Cerebellar cortex (tissue), 1 donor: ENCODE measurements around the gene MSI2.

Experiments used
- DNase-seq: peaks from one replicate; pipeline ENCODE4 v3.0.0-alpha.2; 2015; ENCODE audit warnings: low spot score

The MSI2 gene

DNA sequence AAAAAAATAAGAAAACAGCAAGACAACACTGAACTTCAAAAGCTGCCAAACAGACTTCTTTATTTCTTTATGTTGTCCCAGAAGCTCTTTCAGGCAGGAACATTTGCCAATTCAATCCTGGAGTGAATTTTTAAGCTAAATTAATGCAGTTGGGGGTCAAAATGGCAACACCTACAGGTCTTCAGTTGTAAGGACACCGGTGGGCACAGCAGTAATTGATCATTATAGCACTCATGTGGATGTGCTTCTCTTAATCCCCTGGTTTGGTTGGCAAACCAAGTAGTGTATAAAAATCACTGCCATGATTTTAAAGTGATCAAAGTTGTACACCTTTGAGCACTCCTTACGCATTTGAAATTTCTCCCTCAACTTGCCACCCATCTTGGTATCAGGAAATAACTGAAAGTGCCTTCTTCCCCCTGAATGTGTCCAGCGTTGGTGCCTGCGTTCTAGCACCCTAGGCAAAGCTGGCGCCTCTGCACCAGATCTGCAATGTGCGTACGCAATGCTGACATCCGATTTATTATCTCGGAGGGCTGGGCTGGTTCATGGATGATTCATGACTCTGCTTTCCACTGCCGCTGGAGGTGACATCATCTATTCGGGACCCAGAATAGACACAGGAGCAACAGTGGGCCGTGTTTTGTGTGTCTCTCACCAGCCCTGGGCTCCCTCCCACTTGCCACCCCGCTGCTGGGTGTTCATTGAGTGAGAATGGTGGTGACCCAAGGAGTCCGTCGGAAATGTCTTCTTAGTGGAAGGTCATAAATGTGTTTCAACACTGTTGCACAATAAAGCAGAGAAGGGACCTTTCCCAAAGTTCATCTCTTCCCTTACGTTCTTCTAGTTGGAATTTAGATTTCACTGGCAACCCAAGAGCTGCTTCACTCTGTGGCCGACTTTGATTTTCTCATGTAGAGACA lies 285.4 kb downstream of the MSI2 start:
- no peak for DNase-seq

- DNase-seq: no peak
Measured at GRCh38 chr17:57542510-57542909, 286.2 kb downstream of the MSI2 start.

GRCh38 chr17:57543230-57543629 lies 286.9 kb downstream of the MSI2 start:
- no peak for DNase-seq

DNA sequence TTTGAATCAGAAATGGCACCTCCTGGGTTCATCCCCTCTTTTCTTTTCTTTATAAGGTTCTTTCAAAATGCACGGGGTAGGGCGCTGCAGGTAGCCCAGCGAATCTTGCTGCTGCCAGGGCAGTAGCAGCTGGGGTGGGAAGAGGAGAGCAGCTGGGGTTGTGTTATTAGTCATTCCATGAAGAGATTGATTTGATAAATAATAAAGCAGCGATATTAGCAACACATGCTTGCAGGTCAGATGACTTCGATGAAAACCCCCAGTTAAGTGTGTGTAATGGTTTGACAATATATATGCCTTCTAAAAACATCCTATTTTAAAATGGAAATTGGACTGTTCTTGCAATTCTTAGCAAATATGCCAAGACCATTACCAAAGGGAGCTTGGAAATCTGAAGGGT lies 288.1 kb downstream of the MSI2 start:
- no peak for DNase-seq

DNA sequence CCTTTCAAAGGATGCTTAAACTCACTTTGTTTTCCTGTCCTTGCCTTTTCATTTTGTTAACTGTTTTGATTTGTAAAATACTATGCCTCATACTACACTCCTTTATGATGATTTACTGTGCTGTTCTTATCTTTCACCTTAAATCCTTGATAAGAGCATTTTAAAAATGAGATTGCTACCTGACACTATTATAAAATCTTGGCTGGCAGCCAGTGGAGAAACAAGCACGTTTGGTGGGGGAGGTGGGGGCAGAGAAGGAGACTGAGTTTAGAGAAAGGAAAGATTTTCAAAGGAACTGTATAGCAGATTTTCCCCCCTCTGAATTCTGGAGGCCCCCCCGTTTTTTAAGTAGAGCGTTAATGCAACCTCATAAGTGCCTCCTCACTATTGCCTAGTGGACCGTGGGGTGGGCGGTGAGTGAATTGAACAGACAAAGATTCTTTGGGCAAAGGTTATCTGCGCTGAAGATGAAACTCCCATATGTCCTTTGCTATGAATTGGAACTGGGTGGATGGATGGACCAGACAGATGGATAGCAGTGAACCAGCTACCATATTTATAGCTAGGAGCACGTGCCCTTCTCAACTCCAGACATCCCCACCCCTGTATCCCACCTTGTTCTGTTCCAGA lies 288.6 kb downstream of the MSI2 start:
- no peak for DNase-seq

GRCh38 chr17:57545731-57546342 lies 289.5 kb downstream of the MSI2 start:
- no peak for DNase-seq

DNA sequence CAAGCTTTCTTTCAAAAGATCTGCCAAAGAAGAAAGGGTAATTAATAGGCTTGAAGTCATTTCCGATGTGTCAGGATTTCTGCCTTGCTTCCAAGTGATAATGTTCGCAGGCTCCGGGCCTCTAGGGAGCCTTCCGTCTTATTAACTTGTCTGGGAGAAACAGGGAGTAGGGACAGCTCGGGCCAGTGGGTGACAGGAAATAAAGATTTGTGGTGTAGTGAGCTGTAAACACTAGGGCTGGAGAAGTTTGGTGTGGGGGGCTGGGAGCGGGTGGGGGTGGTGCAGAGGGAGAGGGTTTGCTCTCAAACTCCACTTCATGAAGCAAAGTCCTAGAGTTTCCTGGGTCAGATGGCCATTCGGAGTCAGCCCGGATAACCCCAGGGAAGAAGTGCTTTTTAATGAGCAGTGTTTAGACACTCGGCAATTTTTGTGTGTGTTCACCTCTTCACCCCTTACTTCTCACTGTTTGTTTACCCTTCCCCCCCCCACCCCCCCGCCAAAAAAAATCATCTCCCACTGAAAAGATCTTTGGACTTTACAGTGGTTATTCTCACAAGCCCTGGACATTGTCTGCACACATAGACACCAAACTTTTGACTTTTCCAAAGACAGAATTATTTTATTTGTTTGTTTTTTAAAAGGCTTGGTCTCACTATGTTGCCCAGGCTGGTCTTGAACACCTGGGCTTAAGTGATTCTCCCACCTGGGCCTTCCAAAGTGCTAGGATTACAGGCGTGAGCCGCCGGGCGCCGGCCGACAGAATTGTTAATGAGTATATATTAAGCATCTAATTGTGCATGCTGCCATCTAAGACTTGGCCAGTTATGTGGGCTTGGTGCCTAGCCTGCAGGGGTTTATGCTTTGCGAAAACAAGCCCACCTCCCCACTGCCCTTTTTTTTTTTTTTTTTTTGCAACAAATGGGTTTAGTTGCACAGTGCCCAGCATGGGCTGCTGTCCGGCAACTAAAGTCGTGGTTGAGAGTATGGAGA lies 292.4 kb downstream of the MSI2 start:
- DNase-seq: no peak

- DNase-seq: no peak
Measured at GRCh38 chr17:57549468-57549867, 293.1 kb downstream of the MSI2 start.

DNA sequence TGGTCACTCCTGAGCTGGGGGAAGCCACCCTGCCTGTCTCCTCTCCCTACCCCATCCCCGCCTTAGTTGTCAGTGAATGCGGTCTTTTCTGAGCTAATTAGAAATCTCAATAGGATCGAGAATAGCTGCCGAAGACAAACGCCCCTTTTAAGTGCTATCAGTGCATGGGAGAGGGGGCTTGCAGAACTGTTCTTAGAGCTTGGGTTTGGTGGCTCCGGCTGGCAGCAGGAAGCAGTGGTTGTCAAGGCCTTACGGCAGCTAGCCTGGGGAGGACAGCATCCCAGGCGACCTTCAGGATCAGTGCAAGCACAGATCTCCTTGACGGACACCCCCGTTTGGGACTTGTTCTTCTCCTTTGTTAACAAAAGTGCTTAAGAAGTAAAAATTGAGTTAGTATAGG lies 293.7 kb downstream of the MSI2 start:
- DNase-seq: no peak

GRCh38 chr17:57550668-57551315 lies 294.5 kb downstream of the MSI2 start:
- DNase-seq: no peak

- no peak for DNase-seq
Measured at GRCh38 chr17:57551321-57552079, 295.2 kb downstream of the MSI2 start.

GRCh38 chr17:57552114-57552624 lies 295.8 kb downstream of the MSI2 start:
- peak; percentile 37 for DNase-seq

DNA sequence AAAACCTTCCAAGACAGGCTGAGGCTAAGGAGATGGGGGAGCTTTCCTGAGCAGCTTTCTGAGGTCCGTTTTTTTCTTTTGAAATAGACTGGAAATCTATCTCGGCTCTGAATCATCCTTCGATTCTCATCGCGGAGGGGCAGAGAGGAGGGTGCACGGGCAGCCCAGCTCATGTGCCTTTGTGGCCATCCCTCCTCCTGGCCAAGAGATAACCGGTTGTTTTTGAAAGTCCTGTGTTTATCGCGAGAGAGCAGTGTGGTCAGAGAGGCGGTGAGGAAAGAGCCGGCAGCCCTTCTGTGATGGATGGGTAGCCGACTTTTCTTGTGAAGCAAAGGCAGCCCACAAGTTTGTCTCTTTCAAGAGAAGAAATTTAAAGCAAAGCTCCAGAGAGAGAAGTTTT lies 297.2 kb downstream of the MSI2 start:
- DNase-seq: no peak

DNA sequence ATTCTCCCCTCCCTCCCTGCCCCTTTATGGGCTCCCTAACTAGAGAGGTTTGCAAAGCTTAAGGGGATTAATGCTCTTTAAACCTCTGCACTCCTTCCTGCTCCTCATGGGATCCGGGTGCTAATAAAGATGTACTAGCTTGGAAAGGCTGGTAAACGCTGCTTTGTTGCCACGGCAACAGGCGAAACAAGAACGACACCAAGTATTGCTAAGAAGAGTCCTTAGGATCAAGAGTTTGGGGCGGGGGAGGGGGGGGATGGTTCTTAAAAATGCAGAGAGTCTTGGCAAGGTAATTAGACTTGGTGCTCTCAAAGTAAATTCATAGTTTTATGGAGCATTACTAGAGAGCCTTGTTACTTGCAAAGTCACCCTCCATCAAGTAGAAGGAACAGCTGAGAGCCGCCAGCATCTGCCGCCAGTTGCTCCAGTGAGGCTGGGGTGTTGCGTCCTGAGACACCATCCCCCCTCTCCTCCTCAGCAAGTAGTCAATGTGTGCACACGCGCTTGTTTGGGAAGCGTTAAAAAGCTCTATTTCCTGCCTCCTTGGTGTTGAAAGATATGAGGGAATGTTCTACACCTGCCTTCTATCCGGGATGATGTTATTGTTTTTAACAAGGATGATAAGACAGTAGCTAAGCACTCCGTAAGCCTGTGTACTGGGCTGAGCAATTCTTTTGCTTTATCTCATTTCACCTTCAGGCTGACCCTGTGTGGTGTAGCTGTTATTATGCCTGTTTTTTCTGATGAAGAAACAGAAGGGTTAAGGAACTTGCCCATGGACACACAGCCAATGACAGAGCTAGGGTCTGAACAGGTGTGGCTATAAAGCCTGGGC lies 297.9 kb downstream of the MSI2 start:
- DNase-seq: no peak

DNA sequence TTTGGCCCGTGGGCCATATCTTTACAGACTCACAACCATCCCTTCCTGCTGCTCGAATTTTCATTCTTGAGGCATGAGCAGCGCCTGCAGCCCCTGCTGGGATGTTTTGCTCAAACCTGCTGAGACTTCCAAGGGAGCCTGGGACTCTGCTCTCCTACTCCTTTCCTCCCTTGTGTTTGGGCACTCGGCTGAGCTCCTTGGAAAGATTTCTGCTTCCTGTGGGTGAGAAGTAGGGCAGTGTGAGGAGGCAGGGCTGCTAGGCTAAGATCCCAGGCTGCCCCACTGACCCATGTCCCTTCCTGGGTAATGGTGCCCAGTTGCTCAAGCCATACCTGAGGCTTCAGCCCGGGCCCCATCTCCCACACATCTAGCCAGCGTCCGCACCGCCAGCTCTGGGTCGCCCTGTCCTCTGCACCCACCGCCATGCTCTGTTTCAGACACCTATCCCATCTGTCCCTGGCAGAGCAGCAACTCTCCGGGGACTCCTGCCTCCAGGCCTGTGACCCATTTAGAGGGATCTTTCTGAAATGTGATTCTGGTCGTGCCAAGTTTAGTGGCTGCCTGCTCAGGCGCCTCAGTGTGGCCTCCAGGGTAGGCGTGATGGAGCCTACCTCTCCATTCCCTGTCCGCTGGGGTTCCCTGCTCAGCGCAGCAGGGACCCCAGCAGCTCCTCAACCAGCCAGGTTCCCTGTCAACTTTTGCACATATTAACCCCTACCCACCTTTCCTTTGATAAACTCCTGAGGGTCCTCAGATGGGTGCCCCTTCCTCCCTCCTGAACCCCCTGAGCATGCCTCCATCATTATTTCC lies 298.7 kb downstream of the MSI2 start:
- DNase-seq: peak; percentile 55

DNA sequence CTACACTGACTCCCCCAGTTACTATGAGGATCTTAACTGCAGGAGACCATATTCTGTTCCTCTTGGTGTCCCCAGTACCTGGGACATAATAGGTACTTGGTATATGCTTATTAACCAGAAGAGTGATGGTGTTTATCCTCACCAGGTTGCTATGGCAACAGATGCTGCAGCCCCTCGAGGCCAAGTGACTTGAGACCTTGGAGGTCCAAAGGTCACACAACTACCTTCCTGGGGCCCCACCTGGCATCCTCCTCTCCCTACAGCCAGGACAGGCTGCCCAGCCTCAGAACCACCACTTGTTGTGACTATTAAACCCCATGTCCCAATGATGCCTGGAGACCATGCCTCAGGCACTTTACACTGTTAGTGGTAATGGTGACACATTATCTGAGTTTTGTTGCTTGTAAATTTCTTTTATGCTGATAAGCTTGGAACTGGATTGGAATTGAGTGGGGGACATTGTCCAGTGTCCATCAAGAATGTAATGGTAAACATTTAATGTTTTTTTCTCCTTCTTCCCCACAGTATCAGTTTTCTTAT lies 299.4 kb downstream of the MSI2 start:
- no peak for DNase-seq

DNA sequence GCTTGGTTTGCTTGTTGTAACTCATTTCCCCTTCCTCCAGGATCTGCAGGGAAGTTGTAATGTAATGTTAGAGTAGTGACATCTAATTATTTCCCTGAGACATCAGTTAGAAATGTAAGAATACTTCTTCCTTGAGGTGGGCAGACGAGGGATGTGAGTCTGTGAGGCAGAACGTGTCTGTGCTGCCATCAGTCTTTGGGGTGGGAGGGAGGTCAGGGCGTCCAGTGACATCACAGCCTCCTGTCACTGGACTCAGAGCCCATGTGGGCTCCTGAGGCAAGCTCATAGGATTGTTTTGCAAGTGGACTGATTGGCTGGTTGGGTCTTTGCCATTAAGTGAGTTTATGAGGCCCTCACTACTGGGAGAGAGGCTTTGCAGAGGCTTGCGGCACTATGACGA lies 300.0 kb downstream of the MSI2 start:
- no peak for DNase-seq

DNA sequence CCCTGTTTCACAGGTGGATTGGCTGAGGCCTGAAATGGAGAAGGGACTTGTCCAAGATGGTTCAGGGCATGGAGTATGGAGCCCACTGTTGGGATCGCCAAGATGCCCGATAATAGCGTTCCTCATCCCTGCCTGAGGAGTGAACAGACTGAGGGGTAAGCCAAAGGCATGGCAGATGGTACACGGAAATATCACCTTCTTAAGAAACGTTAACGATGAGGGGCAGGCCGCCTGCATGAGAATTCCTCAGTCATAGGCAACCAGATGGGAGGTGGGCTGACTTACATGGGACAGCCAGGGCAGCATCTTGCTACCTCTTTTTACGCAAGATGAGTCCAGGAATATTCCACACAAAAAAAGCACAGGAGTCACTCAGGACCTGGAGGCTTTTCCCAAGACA lies 300.7 kb downstream of the MSI2 start:
- DNase-seq: no peak
